ENCODE data around the gene ADAT2.
"Not testable (repeated sequence)": the region's sequence is repeated elsewhere in the genome, so short reads cannot be mapped to it uniquely, and the experiment has no call there.

ADAT2 gene

DNA sequence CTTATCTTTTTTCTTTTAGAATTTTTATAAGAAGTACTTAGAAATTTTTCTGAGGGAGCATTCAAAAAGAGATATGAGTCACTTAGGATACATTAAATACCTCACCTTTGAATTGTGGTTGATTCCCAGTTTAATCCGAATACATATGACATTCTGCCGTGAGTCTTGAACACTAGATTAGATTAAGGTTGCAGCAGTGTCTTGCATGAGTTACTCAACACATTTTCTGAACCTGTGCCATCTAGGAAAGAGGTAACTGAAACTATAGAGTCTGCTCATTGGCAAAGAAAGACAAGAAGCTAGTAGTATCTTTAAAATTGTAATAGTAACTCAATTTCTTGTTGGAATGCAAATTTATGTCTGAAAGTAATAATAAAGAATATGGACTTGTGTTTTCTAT lies 15.1 kb upstream of the ADAT2 start:
- in situ Hi-C loops (cut with HindIII; ENCODE audit: low pct_unique_long_range_greater_than_20kb, low sequenced_read_pairs): no loop called here
- TF ChIP-seq JUND (IDR thresholded peaks at IDR 0.05; ENCODE audit: low read depth): no peak
- DNase-seq (ENCODE audit: low read depth in 1 of 2, low spot score in 1 of 2): no peak

DNA sequence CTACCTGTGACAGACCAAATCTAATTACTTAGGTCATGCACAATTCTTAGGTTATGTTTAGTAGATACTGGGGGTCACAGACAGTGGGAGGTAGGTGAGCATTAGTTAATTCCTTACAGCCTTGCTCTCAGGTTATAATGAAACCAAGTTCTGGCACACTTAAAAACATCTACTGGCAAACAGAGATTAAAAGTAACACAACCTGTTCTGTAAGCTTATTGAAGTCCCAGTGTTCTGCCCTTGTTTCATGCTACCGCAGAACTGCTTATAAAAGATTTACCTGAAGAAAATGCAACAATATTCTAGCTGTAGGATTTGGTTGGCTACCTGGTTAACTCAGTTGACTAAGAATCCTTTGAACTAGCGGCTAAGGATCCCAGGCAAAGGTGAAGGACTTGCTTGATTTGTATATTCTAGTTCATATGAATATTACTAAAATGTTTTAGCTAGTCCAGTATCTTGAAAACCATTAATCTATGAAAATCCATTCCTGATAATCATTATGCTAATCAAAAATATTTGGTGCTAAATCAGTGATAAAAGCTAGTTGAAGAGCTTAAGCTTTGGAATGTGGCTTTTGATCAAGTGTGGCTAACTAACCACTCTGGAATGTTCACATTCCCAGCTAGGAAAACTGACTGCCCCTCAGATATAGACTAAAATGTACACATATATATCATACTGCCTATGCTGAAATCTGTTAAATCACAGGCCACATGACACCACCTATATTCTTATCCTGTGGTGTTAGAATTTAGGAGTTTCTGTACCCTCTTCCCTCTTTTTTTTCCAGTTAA lies 7.3 kb upstream of the ADAT2 start:
- DNase-seq (ENCODE audit: low read depth in 1 of 2, low spot score in 1 of 2): peak in 1 of 2 experiments; percentile 18
- in situ Hi-C loops (cut with HindIII; ENCODE audit: low pct_unique_long_range_greater_than_20kb, low sequenced_read_pairs): no loop called here
- TF ChIP-seq JUND (IDR thresholded peaks at IDR 0.05; ENCODE audit: low read depth): no peak

DNA sequence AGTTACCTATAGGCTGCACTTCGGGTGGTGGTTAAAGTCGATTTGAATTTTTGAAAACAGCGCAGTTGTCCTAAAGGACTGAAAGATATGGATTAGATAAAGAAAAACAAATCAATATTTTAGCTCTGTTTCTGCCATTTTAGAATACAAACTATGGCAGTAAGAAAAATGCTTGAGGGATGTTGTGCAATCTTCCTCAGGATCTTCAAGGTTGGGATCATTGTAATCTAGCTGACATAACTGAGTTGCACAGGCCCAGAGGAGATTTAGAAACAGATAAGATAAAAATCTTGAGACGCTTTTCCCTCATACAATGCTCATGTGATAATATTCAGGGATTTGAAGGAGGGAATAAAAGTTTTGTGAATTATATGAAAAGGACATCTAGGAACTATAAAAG lies 1.0 kb upstream of the ADAT2 start:
- in situ Hi-C loops (cut with HindIII; ENCODE audit: low pct_unique_long_range_greater_than_20kb, low sequenced_read_pairs): no loop called here
- TF ChIP-seq JUND (IDR thresholded peaks at IDR 0.05; ENCODE audit: low read depth): no peak
- no peak for DNase-seq (ENCODE audit: low read depth in 1 of 2, low spot score in 1 of 2)

DNA sequence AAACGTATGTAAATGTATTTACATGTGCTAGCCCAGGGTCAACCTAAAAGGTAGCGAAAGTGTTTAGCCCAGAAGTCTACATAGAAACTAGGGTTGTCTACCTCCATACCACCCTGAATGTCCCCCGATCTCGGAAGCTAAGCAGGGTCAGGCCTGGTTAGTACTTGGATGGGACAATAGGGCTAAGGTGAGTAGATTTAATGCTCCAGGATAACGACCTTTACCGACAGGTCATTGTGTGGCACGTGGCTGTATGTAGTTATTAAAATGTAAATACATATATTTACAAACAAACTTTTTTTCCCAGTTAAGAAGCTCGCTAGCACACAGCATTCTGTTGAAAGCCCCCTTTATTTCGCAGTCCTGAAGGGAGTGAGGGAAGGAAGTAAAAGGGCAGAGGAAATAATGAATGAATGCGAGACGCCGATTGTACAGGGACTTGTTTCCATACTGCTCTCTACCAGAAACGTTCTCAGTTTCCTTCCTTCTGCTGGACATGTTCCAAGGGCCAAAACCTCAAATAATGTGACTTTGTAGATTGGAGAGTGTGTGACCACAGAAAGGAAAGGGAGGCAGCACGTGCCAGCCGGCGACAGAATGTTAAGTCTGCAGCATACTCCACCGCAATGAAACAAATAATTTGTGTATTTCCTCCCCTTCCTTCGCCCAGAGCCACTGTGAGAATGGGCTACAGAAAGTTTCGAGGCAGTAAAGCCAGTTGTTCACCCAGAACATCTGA lies 612 bp downstream of the ADAT2 start:
- DNase-seq (ENCODE audit: low read depth in 1 of 2, low spot score in 1 of 2): peak in 1 of 2 experiments; percentile 18
- in situ Hi-C loops (cut with HindIII; ENCODE audit: low pct_unique_long_range_greater_than_20kb, low sequenced_read_pairs): no loop called here

DNA sequence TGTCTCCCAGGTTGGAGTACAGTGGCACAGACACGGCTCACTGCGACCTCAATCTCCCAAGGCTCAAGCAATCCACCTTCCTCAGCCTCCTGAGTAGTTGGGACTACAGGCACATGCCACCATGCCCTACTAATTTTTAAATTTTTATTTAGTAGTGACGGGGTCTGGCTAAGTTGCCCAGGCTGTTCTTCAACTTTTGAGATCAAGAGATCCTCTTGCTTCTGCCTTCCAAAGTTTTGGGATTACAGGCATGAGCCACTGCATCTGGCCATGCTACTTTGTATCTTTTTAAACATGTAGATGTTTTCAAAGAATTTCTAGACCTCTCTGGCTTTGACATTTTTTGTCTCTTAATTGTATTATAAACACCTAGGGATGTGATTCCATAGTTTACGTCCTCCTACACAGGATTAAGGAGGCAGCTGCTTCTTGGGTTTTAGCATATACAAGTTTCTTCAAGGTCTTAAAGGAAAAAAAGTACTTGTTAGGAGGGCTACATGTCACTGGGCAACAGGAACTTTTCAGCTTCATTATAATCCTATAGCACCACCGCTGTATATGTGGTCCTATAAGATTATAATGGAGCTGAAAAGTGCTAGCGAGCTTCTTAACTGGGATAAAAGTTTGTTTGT lies 1.3 kb downstream of the ADAT2 start:
- in situ Hi-C loops (cut with HindIII; ENCODE audit: low pct_unique_long_range_greater_than_20kb, low sequenced_read_pairs): no loop called here
- TF ChIP-seq JUND (IDR thresholded peaks at IDR 0.05; ENCODE audit: low read depth): no peak
- DNase-seq (ENCODE audit: low read depth in 1 of 2, low spot score in 1 of 2): no peak

More for the DNA sequence above, 612 bp downstream of the ADAT2 start:
- TF ChIP-seq JUND (IDR thresholded peaks at IDR 0.05; ENCODE audit: low read depth): no peak

DNA sequence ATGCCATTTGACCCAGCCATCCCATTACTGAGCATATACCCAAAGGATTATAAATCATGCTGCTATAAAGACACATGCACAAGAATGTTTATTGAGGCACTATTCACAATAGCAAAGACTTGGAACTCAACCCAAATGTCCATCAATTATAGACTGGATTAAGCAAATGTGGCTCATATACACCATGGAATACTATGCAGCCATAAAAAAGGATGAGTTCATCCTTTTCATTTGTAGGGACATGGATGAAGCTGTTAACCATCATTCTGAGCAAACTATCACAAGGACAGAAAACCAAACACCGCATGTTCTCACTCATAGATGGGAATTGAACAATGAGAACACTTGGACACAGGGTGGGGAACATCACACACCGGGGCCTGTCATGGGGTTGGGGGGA lies 2.6 kb downstream of the ADAT2 start:
- in situ Hi-C loops (cut with HindIII; ENCODE audit: low pct_unique_long_range_greater_than_20kb, low sequenced_read_pairs); DNase-seq (ENCODE audit: low read depth in 1 of 2, low spot score in 1 of 2): not testable (repeated sequence)

DNA sequence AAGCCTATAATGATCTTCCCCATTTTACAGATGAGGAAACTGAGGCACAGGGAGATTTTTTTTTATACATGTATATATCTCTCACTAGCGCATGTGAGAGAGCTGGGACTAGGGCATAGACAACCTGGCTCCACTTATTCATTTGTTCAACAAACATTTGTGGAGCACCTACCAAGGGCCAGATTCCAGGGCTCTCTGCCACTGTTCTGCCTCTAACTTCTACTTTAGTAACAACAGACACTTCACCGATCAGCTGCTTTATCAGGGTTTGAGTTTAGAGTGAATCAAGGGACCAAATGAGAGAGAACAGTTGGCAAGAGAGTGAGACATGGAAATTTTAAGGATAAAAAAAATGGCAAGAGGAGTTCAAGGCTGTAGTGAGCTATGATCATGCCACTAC lies 7.4 kb downstream of the ADAT2 start:
- no peak for TF ChIP-seq JUND (IDR thresholded peaks at IDR 0.05; ENCODE audit: low read depth)
- no peak for DNase-seq (ENCODE audit: low read depth in 1 of 2, low spot score in 1 of 2)
- in situ Hi-C loops (cut with HindIII; ENCODE audit: low pct_unique_long_range_greater_than_20kb, low sequenced_read_pairs): no loop called here

DNA sequence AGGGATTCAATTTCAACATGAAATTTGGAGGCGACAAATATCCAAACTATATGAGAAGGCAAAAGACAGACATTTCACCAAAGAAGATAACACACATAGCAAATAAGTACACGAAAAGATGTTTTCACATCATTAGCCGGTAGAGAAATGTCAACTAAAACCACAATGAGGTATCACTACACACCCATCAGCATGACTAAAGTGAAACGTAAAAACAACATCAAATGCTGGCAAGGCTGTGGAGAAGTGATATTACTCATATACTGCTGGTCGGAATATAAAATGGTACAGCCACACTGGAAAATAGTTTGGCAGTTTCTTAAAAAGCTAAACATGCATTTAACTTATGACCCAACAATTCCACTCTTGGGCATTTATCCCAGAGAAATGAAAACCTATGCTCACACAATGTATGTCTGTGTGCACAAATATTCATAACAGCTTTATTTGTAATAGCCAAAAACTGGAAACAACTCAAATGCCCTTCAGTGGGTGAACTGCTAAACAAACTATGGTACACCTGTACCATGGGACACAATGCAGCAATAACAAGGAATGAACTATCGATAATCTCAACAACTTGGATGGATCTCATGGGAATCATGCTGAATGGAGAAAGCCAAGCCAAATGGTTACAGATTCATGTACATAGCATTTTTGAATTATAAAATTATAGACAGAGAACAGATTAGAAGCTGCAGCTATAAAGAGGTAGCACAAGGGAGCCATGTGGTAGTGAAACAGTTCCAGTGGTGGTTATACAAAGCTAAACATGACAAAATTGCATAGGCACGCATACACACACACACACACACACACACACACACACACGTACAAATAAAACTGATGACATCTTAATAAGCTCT lies 8.6 kb downstream of the ADAT2 start:
- no peak for TF ChIP-seq JUND (IDR thresholded peaks at IDR 0.05; ENCODE audit: low read depth)
- in situ Hi-C loops (cut with HindIII; ENCODE audit: low pct_unique_long_range_greater_than_20kb, low sequenced_read_pairs): no loop called here
- DNase-seq (ENCODE audit: low read depth in 1 of 2, low spot score in 1 of 2): no peak

DNA sequence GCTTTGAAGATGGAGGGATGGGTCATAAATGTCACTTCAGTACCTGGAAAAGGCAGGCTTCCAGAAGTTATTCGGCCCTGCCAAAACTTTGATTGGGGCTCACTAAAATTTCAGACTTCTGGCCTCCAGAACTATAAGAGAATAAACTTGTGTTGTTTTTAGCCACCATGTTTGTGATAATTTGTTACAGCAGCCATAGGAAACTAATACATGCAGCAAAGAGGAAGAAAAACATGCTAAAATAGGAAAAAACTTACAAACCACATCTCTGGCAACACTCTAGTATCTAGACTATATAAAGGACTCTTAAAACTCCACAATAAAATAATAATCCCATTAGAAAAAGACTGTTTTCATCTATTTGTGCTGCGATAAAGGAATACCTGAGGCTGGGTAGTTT lies 9.5 kb downstream of the ADAT2 start:
- DNase-seq (ENCODE audit: low read depth in 1 of 2, low spot score in 1 of 2): no peak
- in situ Hi-C loops (cut with HindIII; ENCODE audit: low pct_unique_long_range_greater_than_20kb, low sequenced_read_pairs): no loop called here
- TF ChIP-seq JUND (IDR thresholded peaks at IDR 0.05; ENCODE audit: low read depth): no peak

DNA sequence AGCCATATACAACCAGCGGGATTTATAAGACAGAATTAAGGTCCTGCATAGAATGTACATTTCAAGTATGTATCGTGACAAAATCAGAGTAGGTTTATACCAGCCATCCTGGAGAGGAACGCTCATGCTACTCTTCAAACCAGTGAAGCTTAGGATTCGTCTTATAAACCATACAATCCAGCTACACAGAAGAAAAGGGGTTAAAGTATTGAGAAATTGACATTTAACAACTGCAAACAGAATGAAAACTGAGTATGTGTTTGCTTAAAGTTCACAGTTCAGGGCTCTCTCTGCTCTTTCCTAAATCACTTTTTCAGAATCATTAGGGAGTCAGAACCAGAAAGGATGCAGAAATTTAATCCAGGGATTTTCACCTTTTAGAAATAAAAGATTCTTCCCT lies 17.9 kb downstream of the ADAT2 start:
- TF ChIP-seq JUND (IDR thresholded peaks at IDR 0.05; ENCODE audit: low read depth): no peak
- DNase-seq (ENCODE audit: low read depth in 1 of 2, low spot score in 1 of 2): no peak
- in situ Hi-C loops (cut with HindIII; ENCODE audit: low pct_unique_long_range_greater_than_20kb, low sequenced_read_pairs): no loop called here

DNA sequence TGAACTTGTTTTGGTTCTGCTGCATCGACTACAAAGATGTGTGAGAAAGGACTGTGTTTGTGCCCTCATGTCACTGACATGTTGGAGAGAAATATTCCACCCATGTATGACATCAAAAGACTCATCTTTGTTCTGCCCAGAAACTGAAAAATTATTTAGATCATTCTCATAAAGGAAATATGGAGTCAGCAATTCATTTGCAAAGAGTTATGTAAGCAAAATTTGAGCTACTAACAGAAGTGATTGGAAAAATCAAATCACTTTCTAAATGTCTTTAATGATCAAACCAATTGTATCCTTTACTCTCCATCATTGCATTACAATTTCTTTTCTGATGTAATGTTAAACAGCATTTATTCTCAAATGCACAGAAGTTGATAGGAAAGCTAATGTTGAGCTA lies 19.3 kb downstream of the ADAT2 start:
- no peak for DNase-seq (ENCODE audit: low read depth in 1 of 2, low spot score in 1 of 2)
- in situ Hi-C loops (cut with HindIII; ENCODE audit: low pct_unique_long_range_greater_than_20kb, low sequenced_read_pairs): no loop called here
- TF ChIP-seq JUND (IDR thresholded peaks at IDR 0.05; ENCODE audit: low read depth): no peak

DNA sequence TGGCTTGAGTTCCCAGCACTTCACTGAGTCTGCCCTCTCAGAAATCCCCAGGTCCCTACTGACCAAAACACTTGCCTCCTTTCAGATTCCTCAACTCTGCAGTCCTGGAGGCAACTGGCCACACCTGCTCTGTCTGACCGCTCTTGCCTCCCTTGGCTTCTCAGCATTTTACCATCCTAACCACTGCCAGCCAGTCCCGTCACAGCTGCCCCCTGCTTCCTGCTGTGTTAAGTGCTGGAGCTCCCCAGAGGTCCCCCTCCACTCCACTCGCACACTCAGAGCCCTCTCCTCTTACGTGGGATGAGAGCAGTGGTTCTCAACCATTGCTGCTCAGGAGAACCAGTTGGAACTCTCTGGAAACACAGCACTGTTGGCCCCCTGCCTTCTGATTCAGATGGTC lies 20.5 kb downstream of the ADAT2 start:
- no peak for DNase-seq (ENCODE audit: low read depth in 1 of 2, low spot score in 1 of 2)
- TF ChIP-seq JUND (IDR thresholded peaks at IDR 0.05; ENCODE audit: low read depth): no peak
- in situ Hi-C loops (cut with HindIII; ENCODE audit: low pct_unique_long_range_greater_than_20kb, low sequenced_read_pairs): no loop called here

All from T47D (cell line).